GM19463 (cell line): ENCODE results near the gene ZFP36L2.

Experiments used
- ATAC-seq: cut with Tn5 transposase; IDR thresholded peaks from one replicate; pipeline ENCODE4 v1.9.1; 2021; ENCODE audit warnings: mild to moderate bottlenecking, moderate library complexity; ENCODE audit not compliant: unreplicated experiment

Gene ZFP36L2

DNA sequence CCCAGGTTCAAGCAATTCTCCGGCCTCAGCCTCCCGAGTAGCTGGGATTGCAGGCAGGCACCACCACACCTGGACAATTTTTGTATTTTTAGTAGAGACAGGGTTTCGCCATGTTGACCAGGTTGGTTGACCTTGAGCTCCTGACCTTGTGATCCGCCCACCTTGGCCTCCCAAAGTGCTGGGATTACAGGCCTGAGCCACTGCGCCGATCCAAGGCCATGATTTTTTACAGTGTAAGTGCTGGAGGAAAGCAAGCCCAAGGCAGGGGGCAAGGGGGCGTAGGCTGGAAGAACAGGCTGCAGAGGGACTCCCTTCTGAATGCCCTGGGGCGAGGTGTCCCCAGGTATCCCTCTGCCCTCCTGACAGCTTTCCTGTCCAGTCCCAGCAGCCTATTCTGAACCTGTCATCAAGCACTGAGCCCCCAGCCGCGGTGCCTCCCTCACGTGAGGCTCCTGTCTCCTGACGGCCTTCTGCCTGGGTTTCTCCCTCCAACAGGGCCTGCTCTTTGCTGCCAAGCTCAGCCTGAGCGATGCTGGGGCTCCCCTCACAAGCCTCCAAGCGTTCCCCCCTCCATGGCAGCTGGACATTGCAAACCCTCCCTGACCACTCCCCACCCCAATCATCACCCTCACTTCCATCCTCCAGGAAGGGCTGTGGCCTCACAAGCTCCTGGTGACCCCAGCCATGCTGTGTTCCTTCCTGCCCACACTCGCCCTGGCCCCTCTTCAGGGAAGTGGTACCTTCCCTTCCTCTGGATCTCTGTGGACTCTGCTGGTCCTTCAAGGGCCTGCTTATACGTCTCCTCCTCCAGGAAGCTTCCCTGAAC is 37.6 kb downstream of the ZFP36L2 start:
- no peak for ATAC-seq

DNA sequence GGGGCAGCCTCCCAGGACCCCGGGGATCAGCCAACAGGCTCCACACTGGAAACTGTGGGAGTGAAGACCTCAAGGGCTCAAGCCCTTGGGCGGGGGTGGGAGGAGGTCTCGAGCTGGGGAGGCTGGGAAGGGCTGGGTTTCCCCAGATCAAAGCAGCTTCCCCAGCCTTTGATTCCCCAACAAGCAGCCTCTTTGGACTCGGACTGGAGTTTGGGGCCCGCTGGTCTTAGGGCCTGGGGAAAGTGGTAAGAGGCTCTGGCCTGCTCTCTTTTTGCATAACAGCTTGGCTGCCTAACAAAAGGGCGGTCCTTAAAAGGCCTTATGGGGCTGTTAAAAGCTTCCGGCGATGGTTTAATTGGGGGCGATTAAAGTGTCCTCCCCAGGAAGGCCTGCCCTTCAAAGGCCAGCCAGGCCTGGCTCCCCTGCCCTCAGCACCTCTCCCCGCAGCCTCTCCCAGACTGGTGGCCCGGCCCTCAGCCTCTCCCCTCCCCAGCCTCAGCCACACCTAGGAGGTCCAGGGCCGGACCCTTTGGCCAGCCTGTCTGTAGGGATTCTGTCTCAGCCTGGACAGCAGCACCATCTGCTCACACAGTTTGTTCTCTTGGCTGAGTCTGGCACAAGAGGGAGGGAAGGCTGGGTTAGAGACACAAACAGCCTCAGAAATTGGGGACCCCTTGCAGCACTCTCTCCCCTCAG is 39.6 kb downstream of the ZFP36L2 start:
- no peak for ATAC-seq

DNA sequence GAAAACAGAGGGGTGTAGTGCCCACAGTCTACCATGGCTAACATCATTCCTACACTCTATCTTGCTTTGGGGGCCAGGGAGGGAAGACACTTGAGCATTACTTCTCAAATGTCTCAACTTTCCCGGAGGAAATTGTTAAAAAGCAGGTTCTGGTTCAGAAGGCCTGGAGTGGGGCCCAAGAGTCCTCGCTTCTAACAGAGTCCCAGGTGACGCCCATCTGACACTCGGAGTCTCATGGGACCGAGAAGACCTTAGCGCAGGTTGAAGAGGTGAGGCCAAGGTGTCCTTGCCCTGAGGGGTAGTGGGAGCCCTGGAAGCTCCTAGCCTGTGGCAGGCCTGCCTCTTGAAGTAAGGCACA is 40.1 kb downstream of the ZFP36L2 start:
- ATAC-seq, result no peak

DNA sequence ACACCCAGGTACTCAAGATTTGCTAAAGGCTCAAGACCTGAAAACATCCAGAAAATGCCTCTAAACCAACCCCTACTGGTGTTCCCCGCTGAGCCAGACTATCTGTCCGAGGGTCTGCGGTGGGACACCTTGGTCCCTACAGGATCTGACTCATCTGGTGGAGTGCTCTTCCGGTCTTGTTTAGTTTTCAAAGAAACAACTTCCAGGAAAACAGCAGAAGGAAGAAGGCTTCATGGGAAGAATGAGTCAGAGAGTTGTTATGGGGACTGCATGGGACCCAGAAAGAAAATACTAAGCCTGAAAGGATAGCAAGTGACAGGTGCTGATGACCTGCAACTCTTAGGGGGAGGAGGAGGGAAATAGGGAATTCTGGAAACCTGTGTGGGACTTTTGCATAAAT is 41.3 kb downstream of the ZFP36L2 start:
- no peak for ATAC-seq

DNA sequence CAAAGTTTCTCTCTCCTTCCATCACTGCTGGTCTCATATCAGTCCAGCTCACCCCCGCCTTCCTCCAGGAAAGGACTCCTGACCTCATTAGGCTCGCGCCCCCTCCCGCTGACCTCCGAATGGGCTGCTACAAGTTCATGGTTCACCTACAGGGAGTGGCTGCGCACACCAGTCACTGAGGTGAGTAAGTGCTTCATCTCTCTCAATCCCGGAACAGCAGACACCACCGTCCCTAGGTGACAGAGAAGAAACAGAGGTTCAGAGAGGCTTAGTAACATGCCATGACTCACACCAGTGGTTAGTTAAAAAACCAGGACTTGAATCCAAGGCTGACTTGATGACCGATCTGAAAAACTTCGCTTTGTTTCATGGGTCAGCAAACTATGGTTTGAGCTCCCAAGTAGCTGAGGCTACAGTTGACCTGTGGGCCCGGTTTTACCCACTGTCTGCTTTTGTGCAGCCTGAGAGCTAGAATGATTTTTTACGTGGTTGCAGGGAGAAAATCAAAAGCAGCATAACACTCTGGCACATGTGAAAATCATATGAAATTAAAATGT is 42.0 kb downstream of the ZFP36L2 start:
- ATAC-seq, result no peak

DNA sequence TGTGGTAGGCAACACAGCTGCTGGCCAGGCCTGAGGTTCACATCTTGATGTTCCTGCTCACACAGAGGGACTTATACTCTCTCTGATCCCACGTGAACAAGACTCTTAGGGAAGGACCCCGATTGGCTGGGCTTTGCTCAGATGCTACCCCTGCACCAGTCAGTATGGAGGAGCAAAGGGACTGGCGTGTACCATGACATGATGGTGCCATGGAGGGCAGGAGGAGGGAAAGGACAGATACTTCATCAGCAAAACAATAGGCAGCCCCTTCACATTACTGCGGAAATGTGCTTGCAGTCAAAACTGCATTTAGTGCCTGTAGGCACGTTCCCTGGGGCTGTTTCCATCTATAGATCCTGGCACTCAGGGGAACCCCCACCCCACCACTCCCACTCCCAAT is 42.7 kb downstream of the ZFP36L2 start:
- ATAC-seq, result no peak

DNA sequence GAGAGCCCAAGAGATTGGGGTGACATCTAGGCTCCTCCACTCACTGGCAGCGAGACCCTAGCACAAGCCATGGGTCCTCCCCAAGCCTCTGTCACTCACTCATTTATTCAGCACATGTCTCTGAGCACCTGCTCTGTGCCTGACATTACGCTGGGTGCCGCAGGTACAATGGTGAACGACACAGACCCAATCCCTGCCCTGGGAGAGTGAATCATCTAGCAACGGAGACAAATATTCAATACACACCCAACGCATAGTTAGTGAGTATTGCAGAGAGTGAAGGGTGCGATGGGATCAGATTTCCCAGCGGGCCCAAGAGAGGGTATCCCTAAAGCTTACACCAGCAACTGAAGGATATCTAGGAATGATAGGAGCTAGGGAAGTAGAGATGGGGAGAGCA is 45.5 kb downstream of the ZFP36L2 start:
- ATAC-seq, result no peak

DNA sequence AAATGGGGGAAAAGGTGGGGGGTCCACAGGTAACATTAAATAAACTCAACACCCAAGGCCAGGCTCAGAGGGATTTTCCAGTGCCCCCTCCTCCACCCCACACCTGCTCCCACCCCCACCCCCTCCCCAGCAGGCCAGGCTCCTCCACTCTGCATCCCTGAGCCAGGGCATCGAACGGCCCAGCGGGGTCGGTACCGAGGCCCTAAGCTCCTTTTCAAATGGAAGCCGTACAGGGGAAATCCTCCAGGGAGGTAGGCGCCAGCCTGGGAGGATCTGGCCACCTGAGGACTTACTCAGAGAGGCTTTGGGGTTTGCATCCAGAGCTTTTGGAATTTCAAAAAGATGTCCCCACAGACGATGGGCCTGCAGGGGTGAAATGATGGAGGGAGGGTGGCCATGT is 46.5 kb downstream of the ZFP36L2 start:
- ATAC-seq, result no peak

DNA sequence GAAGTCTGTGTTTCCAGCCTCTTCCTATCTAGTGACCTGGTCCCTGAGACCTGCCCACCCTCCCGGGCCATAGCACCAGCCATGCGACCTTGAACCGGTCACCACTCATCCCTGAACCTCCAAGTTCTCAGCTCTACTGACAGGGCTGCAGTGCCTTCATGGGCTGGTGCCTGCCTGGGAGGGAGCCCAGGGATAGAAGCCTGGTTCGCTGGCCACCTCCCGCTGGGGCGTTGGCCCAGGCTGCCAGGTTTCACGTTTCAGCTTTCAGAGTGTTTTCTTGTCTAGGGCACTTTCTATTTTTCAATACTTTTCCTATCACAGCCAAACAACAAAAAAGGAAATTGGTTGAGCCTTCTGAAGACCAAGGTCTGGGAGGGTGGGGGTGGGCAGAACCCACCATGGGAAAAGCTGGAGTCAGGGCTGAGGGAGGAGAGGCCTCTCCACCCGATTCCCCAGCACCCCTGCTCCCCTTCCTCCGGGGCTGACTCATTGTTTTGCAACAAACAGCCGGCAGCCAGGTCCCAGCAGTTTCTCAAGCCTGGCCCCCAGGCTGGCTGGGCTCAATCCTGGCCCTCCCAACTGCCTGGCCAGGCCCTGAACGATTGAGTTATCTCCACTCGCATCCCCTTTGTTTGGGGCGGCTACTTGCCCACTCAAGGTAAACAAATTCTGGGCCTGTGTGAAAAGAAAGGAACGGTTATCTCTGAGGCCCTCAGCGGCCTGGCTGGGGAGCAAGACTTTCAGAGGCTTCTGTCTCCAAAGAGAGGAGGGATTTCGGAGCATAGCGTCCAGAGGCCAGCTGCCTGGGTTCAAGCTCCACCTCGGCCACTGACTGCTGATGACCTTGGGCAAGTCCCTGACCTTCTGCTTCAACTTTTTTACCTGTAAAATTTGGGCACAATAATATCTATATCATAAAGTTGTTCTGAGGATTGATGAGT is 47.5 kb downstream of the ZFP36L2 start:
- no peak for ATAC-seq

DNA sequence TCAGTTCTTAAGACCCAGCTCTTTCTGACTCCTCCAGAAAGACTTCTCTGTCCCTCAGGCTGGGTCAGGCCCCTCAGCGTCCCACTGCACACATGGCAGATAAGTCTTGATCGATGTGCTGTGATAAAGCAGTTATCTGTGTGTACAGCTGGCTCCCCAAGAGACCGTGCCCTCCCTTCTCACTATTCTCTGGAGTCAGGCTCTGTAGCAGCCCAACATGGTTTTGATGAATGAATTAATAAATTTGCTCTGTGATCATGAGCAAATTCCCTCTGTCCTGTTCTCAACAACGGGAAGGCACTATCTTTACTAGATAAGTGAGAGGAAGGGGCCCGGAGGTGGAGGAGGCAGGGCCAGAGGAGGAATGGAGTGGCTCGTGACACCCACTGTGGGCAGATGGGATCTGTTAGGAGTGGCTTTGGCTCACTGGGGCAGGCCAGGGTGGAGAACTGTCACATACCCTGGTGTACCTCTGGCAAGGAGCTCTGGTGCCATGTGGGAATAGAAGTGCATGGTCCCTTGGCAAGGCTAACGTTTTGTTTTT is 48.3 kb downstream of the ZFP36L2 start:
- no peak for ATAC-seq

DNA sequence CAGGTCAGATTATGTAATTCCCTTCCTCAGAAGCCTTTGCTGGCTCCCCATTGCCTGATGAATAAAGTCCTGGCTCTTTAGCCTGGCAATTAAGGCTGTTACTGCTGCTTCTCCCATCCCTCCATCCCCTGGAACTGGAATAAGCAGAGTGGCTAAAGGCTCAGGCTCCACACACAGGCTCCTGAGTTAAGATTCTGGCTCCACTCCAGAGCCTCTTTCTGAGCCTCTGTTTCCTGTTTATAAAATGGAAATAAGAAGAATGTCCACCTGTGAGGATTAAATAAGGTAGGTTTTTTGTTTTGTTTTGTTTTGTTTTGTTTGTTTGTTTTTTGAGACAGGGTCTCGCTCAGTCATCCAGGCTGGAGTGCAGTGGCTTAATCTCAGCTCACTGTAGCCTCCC is 50.0 kb downstream of the ZFP36L2 start:
- no peak for ATAC-seq

DNA sequence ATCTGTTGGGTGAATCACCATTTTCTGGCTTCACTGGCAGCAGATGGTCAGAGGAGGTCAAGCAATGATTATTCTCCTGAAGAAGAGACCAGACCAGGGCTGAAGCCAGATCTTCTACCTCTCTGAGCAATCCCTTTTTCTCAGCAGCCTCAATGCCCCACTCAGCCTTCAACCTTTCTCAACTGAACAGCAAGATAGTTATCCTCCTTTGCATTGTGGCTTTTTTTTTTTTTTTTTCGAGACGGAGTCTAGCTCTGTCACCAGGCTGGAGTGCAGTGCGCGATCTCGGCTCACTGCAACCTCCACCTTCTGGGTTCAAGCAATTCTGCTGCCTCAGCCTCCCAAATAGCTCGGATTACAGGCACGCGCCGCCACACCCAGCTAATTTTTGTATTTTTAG is 50.5 kb downstream of the ZFP36L2 start:
- no peak for ATAC-seq

DNA sequence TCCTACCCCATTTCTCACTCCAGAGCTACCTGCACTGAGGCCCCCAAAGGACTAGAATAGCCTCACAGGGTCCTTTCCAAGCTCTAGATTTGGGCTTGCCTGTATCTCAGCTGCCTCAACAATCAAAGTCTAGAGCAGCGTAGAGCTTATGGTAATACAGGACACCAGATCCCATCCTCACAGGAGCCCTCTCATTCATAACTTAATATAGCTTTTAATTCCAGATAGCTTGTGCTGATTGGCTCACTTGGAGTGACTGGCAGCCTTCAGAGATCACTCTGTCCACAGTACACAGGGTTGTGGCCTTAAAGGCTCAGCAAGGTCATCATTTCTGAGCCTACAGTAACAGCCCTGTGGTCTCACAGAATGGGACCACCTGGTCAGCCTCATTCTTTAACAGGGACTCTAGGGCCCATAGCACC is 51.4 kb downstream of the ZFP36L2 start:
- no peak for ATAC-seq

DNA sequence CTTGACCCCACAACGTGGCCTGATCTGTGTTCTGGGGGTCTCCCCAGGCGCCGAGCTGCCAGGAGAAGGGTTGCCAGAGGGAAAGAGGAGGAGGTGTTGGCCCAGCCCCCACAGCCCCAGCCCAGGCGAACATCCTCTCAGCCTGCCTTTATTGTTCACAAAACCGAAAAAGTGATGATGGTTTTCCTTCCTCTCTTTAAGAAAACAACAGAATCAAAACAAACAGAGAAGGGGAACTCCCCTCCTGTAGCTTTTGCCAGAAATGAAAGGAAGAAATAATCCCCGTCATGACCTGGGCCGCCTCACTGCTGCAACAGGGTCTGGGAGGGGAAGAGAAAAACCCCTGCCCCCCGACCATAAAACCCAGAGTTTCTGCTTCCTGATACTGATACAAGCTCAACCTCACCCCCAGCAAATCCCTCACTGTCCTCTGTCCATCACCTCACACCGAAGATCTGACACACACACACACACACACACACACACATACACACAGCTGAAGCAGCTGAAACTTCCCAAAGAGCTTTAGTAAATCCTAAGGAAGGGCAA is 52.0 kb downstream of the ZFP36L2 start:
- ATAC-seq, result peak; percentile 82
